ENCODE data around the gene INTS11.

INTS11 gene

GRCh38 chr1:1314678-1315335 lies 9.7 kb downstream of the INTS11 start:
- no peak for TF ChIP-seq CTCF (IDR thresholded peaks at IDR 0.05)
- H3K4me3 ChIP-seq, result no peak overlapping the region

GRCh38 chr1:1314237-1314586 lies 10.2 kb downstream of the INTS11 start:
- Histone ChIP-seq H3K9me3 (no peaks in the 10 kb centered on the region), H3K27ac (no peak overlapping the region), H3K36me3 (peaks cover 40 to 71% (median 71%) of the 10 kb centered on the region in 3 donors), H3K4me3 (no peak overlapping the region), H3K27me3 (no peaks in the 10 kb centered on the region), H3K4me1 (peaks cover 0 to 30% (median 22%) of the 10 kb centered on the region in 4 donors)
- no peak for TF ChIP-seq CTCF (IDR thresholded peaks at IDR 0.05)
- DNase-seq, result no peak
- intact Hi-C loops (cut with DNase I; ENCODE audit: low total_unique reads), result no loop called here

More at GRCh38 chr1:1314678-1315335, 9.7 kb downstream of the INTS11 start:
- H3K4me1 ChIP-seq, result peaks cover 0 to 29% (median 17%) of the 10 kb centered on the region in 4 donors
- no peak for DNase-seq
- intact Hi-C loops (cut with DNase I; ENCODE audit: low total_unique reads), result no loop called here
- no peaks in the 10 kb centered on the region for H3K9me3 ChIP-seq
- no peak overlapping the region for H3K27ac ChIP-seq
- H3K27me3 ChIP-seq, result no peaks in the 10 kb centered on the region
- H3K36me3 ChIP-seq, result peaks cover 46 to 77% (median 77%) of the 10 kb centered on the region in 3 donors

GRCh38 chr1:1313500-1314236 lies 10.8 kb downstream of the INTS11 start:
- H3K27ac ChIP-seq, result no peak overlapping the region
- H3K36me3 ChIP-seq, result peaks cover 36 to 66% (median 66%) of the 10 kb centered on the region in 3 donors
- no peak for TF ChIP-seq CTCF (IDR thresholded peaks at IDR 0.05)

GRCh38 chr1:1312450-1313314 lies 11.8 kb downstream of the INTS11 start:
- H3K9me3 ChIP-seq, result no peaks in the 10 kb centered on the region
- H3K36me3 ChIP-seq, result peaks cover 36 to 66% (median 65%) of the 10 kb centered on the region in 3 donors
- no peak overlapping the region for H3K4me3 ChIP-seq
- no peak overlapping the region for H3K27ac ChIP-seq
- peaks cover 0 to 22% (median 16%) of the 10 kb centered on the region in 4 donors for H3K4me1 ChIP-seq
- H3K27me3 ChIP-seq, result no peaks in the 10 kb centered on the region
- no peak for TF ChIP-seq CTCF (IDR thresholded peaks at IDR 0.05)
- intact Hi-C loops (cut with DNase I; ENCODE audit: low total_unique reads), result no loop called here
- no peak for DNase-seq

More at GRCh38 chr1:1313500-1314236, 10.8 kb downstream of the INTS11 start:
- DNase-seq, result no peak
- Histone ChIP-seq H3K27me3 (no peaks in the 10 kb centered on the region), H3K4me1 (peaks cover 0 to 30% (median 24%) of the 10 kb centered on the region in 4 donors), H3K4me3 (no peak overlapping the region), H3K9me3 (no peaks in the 10 kb centered on the region)
- intact Hi-C loops (cut with DNase I; ENCODE audit: low total_unique reads), result no loop called here
